NCI-H128 (cell line): ENCODE measurements around the gene TRAPPC6A.

Source experiments
- DNase-seq: peaks from one replicate; lab custom pipeline; 2025; ENCODE audit not compliant: unreplicated experiment; lab: John Stamatoyannopoulos, UW

The TRAPPC6A gene

DNA sequence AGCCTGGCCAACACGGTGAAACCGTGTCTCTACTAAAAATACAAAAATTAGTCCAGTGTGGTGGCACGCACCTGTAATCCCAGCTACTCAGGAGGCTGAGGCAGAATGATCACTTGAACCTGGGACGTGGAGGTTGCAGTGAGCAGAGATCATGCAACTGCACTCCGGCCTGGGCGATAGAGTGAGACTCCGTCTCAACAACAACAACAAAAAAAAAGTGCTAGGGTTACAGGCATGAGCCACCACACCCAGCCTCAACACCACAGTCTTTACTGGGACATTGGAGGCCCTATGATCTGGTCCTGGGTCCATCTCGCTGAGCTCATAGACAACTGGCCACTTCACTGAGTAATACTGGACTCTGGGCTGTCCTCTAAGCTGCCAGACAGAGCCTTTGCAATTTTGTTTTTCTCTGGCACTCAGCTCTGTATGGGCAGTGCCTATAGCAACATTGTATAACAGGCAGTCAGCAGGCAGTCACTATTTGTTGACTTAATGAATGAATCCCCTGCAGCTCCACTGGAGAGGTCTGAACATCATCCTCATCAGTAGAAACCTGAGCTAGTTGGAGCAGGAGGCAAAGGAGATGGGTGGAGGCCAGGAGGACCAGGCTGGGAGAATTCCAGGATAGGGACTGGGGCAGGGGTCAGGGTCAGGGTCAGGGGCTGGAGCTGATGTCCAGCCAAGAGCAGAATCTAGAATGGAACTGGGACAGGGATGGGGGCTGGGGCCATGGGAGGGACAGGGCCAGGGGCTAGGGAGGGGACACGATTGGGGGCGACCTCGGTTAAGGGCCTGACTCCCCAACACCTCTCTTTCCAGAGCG is 8.7 kb upstream of the TRAPPC6A start:
- DNase-seq: no peak

DNA sequence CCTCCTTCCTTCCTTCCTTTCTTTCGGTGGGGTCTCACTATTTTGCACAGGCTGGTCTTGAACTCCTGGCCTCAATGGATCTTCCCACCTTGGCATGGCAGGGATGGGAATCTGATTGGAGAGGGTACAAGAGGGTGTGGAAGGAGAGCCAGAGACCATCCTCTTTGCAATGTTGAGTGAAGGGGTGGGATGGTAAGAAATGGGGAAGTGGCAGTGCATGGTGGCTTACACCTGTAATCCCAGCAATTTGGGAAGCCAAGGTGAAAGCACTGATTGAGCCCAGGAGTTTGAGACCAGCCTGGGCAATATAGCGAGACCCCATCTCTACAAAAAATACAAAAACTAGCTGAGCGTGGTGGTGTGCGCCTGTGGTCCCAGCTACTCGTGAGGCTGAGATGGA is 6.1 kb upstream of the TRAPPC6A start:
- DNase-seq: no peak

DNA sequence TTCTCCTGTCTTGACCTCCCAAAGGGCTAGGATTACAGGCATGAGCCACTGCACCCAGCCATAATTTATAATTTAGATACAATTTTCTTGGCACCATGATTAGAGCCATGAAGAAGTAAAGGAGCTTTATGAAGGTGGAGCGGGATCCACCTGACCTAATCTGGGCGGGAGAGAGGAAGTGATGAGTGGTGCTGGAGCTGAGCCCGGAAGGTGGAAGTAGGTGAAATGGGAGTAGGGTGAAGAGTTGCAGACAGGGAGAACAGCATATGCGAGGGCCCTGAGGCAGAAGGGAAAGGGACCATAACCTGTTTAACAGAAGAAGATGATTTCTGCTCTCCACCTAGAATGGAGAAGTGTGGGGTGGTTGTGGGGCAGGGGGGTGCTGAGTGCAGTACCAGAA is 4.7 kb upstream of the TRAPPC6A start:
- no peak for DNase-seq

DNA sequence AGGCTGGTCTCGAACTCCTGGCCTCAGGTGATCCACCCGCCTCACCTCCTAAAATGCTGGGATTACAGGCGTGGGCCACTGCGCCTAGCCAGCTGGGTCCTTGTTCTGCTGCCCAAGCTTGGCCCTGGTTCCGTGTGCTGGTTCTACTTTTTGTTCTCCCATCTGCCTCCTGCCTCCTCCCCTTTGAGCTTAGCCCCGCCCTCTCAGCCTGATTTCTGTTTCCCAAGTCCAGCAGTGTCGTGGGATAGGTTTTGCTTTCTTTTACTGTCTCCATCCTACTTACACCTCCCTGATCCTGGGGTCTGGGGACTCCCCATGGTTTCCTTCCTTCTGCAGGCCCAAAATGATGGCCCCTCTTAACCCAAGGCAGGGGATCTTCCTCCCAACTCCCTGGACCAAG is 2.9 kb upstream of the TRAPPC6A start:
- no peak for DNase-seq

DNA sequence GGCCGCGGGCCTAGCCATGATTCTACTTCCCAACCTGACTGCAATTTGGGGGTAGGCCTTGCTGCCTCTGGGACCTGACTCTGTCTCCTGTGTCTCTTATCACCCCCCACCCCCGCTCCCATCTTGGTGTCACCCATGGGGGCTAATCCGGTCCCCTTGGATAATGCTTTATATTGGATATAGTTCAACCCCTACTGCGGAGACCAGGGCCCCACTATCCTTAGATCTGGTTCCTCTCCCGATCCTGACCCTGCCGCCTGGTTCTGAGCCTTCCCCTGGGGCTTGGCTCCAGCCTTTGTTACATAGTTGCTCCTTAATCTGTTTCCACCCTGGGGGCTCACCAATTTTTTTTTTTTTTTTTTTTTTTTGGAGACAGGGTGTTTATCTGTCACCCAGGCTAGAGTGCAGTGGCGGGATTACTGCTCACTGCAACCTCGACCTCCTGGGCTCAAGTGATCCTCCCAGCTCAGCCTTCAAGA is 1.9 kb upstream of the TRAPPC6A start:
- no peak for DNase-seq

DNA sequence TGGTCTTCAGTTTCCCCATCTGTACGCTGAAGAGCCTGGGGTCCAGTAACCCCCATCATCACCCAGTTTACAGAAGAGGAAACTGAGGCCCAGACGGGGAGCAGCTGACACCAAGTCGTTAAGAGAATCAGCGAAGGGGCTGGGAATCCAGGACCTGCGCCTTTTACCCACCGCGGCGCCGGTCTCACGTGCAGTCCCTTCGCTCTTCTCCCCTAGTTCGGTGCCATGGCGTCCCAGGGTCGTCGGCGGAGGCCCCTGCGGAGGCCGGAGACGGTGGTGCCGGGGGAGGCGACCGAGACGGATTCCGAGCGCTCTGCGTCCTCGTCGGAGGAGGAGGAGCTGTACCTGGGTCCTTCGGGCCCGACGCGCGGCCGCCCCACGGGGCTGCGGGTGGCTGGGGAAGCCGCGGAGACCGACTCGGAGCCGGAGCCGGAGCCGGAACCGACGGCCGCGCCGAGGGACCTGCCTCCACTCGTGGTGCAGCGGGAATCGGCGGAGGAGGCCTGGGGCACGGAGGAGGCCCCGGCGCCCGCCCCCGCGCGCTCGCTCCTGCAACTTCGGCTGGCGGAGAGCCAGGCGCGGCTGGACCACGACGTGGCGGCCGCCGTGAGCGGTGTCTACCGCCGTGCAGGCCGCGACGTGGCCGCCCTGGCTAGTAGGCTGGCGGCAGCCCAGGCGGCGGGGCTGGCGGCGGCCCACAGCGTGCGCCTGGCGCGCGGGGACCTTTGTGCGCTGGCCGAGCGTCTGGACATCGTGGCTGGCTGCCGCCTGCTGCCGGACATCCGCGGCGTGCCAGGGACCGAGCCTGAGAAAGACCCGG is 1.2 kb upstream of the TRAPPC6A start:
- no peak for DNase-seq

DNA sequence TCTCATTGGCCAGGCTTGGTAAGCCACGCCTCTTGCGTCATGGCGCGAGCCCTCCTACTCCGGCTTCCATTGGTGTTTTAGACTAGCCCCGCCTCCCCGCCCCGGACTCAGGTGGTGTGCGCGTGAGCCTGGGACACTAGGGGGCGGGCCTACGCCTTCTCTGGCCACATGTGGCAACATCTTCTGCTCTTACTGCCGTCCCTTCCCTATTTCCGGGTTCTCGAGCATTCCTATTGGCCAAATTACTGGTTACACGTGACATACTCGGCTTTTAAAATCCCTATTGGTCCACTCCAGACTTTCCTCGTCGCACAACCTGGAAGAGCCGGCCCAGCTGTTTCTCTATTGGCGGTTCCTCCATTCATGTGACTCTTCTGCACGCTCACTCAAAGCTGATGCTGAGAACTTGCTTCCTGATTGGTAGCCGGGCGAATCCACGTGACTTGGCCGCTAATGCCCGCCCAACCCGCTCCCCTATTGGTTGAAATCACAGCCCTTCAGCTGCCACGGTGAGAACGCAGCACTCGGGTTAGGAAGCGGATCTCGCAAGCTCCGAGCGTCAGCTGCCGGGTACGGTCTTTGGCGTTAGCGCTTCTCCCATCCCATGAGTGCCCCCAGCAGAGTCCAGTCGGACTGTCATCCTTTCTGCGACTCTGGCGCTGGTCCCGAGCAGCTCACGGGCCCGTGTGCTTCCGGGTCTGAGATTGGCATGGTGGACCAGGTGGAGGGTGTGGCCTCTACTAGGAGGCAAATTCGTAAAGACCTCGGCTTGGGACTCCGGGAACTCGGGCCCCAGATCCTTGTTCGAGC is 430 bp upstream of the TRAPPC6A start, which contains the start of gene BLOC1S3:
Gene BLOC1S3, plus strand, starts transcription at position 523 of the 810 bp plus-strand sequence. CDS start 513 bp downstream, outside the sequence.
- peak; percentile 100 for DNase-seq

DNA sequence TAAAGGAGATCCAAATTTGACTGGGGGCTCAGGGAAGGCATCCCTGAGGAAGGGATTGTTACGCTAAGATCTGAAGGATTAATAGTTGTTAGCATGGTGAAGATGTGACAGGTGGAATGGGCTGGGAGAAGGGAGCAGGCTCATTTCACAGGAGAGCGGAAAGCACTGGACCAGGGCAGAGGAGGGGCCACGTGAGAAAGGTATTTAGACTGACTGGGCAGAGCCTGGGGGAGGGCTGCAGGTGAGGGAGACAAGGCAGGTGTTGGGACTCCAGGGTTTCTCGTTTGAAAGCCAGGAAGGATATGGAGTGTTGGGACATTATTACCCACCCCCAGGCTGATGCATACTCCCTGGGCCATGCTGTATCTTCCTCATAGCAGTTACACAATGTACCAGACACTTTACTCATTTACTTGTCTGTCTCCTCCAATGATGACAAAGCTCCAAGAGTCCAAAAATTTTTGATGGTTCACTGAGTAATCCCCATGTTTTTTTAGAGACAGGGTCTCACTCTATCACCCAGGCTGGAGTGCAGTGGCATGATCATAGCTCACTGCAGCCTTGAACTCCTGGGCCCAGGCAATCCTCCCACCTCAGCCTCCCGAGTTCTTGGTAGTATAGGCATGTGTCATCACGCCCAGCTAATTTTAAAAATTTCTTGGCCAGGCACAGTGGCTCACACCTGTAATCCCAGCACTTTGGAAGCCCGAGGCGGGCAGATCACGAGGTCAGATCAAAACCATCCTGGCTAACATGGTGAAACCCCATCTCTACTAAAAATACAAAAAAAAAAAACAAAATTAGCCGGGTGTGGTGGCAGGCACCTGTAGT is 2.3 kb downstream of the TRAPPC6A start:
- no peak for DNase-seq

DNA sequence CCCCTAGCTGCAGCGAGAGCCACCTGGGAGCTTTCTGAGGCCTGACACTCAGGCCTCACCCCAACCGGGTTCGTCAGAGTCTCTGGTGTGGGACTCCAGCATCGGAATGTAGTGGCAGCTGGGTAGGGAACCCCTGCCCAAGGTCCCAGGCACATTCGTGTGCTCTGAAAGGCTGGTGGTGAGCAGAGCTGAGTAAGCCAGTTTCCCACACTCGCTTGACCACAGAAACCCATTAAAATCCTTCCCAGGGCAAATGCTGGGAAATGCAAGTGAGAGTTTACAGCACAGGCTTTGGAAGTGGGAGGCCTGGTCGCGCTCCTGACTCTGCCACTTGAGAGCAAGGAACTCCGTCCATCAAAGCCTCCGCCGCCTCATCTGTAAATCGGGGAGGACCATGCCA is 4.2 kb downstream of the TRAPPC6A start:
- DNase-seq: no peak

DNA sequence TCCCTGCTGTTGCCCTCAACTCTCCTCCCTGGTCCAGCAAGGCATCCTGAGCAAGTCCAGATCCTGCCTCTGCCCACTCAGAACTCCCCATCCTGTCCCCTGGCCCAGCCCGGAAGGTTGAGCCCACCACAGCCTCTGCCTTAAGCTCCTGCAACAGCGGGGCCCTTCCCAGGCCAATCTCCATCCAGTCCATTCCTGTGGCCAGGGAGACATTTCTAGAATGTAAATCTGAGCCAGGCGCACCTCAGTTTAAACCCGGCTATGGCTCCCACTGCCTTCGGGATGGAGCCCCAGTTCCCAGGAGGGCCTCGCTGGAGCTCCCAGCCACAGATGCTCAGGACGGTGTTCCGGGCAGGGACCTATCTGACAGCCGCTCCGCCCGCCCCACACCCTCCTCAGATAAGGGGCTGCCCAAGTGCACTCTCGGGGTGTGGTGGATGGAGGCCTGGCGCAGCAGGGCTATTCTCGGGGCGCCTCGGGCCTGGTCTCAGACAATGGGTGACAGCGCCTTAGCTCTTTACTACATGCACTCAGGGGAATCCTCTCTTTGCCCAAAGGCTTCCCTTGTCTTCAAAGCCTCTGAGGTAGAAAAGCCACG is 5.3 kb downstream of the TRAPPC6A start:
- DNase-seq: no peak

DNA sequence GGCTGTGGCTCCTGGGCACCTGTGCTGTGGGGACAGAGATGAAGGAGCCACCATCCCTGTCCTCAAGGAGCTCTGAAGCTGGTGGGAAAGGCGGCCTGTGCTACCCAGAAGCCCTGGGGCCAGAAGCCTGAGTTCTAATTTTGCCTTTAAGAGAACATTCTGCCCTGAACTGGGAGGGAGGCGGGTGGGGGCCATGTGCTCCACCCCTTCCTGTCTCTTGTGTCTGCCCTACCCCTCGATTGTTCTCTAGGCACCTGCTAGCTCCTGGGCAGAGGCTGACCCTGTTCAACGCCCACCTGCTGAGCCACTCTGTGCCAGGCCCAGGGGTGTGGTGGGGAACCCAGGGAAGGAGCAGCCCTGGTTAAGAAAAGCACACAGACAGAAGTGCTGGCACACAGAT is 5.9 kb downstream of the TRAPPC6A start:
- no peak for DNase-seq

DNA sequence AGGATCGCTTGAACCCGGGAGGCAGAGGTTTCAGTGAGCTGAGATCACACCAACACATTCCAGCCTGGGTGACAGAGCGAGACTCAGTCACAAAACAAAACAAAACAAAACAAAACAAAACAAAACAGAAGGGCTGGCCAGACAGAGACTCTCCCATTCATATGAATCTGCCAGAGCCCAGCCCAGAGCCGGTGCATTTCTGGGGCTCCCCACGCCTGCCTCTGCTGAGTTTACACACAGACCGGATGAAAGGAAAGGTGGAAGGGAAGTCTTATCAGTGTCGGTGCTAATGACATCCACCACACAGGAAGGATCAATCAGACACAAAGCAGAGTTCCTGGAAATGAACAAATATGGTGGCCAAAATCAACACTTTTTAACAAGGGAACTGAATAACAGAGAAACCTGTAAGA is 6.8 kb downstream of the TRAPPC6A start:
- DNase-seq: no peak

DNA sequence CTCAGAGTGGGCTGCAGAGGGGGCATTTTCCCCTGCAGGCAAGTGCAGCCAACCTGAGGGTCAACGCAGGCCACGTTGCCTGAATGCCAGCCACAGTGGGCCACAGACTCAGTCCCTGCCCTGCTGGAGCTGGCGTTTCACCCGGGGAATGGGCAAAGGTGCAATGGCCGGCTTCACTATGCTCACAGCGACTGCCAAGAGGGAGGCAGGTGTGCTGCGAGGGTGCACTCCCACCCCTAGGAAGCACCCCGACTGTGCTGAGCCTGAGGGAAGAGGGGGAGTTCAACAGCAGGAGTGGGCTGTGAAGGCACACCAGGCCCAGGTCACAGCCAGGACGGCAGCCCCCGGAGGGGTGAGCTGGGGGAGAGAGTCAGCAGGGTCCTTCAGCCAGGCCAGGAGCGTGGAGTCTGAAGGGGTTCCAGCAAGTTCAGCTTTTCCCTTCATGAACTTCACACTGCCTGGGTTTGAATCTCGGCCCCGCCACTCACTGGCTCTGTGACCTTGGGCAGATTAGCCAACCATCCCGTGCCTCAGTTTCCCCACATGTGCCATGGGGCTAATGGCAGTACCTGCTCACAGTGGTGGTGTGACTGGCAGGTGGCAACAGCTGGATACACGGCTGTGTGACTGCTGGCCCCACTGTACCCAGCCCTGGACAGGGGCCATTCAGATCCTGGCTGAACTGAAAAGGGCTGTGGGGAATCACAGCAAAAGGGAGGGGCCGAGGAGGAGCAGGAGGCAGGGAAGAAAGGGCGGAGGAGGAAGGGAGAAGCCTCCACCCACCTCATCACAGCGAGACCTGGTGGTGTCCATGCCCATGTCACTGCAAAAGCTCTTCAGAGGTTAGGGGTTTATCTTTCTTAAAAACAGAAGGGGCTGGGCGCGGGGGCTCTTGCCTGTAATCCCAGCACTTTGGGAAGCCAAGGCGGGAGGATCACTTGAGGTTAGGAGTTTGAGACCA is 7.6 kb downstream of the TRAPPC6A start:
- DNase-seq: no peak

DNA sequence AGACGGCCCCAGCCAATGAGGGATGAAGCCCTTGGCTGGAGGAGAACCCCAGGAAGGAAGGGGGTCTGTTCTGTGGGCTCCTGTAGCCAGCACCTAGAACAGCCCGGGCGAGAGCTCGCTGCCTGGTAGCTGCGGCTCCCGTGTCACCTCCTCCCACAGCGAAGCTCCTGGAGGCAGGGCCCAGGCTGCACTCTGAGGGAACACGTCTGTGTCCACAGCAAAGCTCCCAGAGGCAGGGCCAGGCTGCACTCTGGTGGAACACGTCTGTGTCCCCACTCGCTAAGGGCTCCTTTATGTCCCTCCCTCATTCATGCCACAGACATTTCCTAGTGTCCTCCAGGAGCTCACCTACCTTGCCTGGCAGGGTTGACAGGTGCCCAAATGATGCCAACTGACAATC is 8.4 kb downstream of the TRAPPC6A start:
- DNase-seq: no peak

DNA sequence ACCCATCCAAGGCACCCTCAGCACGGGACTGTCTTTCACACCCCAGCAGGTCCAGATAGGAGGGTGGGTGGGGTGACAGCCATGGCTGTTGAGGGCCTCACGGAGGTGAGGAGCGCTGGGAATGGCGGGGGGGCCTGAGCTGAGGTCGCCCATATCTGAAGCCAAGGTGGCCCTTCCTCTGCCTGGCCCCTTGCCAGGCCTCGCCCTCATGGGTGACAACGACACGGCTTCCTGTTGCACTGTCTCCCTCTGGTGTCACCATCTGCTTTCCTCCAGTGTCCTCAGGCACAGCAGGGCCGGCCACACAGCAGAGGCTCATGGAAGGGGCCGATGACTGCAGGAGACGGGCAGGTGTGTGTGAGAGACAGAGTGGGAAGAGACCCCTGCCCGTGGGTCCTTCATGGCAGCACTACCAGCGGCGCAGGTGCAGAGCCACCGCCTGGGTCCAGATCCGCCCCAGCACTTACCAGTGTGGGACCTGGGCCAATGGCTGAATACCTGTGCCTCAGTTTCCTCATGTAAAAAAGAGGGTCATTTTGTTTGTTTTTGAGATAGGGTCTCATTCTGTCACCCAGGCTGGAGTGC is 9.2 kb downstream of the TRAPPC6A start:
- no peak for DNase-seq

DNA sequence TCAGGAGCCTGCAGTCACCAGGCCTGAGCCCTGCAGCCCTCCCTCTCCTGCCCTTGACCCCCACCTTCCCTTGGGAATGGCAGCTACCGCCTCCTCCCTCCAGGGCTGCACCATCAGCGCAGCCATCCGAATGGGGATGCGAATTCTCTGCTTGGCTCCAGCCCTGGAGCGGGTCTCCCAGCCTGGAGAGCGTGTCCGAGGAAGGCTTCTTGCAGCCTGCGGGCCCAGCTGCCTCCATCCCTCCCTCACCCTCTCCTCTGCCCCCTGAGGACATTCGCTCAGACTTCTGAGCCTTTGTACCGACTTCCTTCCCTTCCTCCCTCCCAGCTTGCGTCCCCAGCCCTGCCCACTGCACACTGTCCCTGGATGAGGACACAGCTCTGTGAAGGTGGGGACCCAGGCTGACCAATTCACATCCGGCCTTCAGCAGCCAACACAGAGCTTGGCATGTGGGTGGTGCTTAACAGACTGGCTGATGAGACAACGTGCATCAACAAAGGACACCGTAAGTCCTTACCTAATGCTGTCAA is 11.2 kb downstream of the TRAPPC6A start:
- DNase-seq: no peak

DNA sequence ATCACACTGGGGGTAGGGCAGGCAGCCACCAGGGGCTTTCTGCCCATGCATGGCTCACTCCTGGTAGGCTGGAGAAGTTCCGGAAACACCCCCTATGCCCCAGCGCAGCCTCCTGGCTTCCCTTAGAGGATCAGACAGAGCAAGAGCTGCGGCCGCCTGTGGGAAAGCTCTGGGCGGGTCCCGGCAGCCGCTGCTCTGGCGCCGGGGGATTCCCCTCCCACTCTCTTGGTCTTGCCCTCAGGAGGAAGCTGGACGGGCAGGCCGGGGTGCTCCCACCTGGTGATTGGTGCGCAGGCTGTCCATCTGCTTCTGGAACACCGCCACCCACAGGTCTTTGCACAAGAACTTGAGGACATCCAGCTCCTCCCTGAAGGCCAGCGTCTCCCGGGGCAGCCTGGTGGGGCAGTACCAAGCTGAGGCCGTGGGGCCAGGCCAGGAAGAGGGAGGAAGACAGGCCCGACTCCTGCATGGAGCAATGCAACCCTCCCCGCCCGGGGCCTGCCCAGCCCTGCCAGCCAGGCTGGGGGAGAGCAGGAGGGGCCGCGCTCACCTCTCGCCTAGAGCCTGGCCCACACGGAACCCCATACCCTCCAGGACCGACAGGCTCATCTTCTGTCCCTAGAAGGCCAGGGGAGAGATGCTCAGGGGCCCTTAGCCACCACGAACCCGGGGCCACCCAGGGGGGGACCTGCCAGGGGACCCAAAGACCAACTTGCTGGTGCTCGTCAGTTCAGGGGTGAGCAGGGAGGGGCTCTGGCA is 13.3 kb downstream of the TRAPPC6A start:
- DNase-seq: no peak
